Activated CD8-positive, alpha-beta memory T cell treated with anti-CD3 and anti-CD28 coated beads for 4 hours (primary cell): ENCODE data around the gene AGAP5.
"Not testable (repeated sequence)": the region's sequence is repeated elsewhere in the genome, so short reads cannot be mapped to it uniquely, and the experiment has no call there.

Experiments used
- DNase-seq, 2 donors: peaks; one replicate each; pipeline ENCODE4 v3.0.0-alpha.2; 2020; ENCODE audit warnings: low read depth in 2 of 2

The AGAP5 gene

DNA sequence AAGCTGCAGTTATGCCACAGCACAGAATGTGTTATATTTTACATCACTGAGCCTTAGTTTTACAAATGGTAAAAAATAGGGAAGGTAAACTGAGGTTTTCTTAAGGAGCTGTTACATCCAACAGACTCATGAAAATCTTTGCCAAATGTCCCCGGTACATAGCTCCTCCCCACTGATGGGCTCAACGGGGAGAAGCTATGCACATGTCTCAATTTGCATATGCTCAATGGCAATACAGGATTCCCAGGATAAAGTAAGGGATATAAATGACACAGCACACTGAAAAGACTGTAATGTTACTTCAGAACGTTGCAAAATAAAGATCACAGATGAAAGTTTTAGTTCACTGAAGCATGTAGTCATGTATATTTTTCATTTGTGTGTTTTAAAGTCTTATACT lies 16.6 kb upstream of the AGAP5 start:
- not testable (repeated sequence) for DNase-seq

DNA sequence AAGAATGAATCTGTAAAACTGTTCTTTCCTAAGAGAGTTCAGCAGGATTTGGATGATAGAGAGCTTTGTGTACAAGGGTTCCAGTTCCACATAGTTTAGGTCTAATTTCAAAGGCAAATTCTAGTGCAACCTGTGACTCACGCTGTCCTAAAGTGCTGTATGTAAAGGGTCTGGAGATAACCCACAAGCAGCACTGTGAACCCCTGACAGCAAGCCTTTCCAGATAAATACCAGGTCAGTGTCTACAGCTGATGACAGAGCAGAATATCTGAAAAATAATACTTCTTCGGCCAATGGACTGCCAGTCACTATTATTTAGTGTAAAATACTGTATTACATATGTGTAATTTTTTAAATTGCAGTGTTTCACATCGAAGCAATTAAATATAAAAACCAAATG lies 16.0 kb upstream of the AGAP5 start:
- not testable (repeated sequence) for DNase-seq

DNA sequence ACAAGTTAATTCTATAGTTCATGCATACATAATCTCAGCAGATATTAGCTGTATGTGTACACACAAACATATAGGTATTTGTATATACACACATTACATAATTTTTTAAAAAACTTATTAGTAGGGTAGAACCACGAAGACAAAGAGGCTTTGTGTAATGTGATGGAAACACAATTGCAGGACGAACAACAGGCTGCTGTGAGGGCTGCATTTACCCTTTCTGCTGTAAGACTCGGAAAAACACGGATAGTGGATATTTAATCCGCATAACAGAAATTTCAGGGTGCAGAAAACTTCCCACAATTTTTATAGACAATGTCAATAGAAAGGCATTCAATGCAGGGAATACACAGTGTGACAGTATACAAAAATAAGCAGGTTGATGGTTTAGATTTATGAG lies 13.8 kb upstream of the AGAP5 start:
- not testable (repeated sequence) for DNase-seq

DNA sequence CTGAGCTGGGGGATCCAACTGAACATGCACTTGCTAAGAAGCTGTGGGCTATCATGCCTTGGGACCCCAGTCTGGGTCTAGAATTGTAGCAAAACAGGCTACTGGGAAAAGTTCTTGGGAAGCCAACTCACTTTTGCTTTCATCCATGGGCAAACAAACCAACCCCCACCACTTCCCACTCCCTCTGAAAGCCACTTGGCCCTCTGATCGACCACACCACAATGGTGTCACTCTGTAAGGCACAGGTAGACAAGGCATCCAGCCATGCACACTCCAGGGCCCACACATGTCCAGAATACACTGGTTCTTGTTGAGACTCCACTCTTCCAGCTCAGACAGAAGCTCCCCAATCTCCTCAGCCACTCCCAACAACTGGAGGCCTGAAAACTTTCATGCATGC lies 10.2 kb upstream of the AGAP5 start:
- not testable (repeated sequence) for DNase-seq

DNA sequence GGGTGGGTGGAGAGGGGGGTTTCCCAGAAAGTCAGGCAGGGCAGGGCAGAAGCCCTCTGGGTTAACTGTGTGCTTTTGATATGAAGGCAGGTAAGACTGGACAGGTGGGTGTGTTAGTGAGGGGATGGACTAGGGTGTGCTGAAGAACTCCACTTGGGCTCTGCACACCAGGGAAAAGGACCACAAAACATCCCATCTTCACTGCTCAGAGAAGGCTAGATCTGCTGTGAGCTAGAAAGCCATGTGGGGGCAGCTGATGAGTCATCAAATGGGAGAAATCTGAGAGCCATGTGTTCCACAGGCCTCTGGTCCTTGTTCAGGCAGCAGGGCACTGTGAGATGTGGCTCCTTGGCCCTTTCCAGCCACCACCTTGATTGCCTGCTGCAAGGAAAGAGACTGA lies 9.7 kb upstream of the AGAP5 start:
- not testable (repeated sequence) for DNase-seq

DNA sequence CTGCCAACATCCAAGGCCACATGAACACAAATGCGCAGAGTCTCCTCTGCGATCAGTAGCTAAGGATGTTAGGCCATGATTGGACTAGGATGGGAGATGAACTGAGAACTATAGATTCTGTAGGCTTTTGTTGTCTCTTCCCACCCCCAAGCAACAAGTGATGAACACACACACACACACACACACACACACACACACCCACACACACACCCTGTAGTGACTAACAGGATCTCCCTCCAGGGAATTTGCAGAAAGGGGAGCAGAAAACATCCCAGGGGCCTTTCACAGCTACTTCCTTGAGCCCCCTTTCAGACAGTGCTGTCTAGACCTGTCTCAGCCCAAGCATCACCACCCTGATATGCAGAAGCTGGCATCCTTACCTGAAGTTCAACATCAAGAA lies 8.6 kb upstream of the AGAP5 start:
- DNase-seq = not testable (repeated sequence)

DNA sequence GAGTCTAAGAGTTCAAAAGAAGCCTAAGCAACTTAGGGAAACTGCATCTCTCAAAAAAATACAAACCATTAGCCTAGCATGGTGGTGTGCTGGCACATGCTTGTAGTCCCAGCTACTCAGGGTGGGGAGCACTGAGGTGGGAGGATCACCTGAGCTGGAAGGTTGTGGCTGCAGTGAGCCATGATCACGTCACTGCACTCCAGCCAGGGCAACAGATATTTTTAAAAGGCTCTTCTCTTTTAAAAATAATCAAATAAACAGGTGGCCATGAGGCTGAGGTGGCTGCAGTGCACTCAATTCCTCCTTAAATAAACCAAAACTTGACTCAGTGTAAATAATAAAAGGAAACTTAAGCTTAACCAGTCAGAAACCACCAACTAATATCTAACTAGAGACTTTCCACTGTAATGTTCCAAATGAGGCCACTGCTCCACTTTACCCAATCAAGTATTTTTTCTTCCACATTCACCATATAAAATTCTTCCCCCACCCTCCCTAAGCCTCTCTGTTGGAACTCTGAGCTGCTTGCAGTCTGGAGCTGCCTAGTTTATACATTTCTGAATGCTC lies 7.7 kb upstream of the AGAP5 start:
- DNase-seq = not testable (repeated sequence)

DNA sequence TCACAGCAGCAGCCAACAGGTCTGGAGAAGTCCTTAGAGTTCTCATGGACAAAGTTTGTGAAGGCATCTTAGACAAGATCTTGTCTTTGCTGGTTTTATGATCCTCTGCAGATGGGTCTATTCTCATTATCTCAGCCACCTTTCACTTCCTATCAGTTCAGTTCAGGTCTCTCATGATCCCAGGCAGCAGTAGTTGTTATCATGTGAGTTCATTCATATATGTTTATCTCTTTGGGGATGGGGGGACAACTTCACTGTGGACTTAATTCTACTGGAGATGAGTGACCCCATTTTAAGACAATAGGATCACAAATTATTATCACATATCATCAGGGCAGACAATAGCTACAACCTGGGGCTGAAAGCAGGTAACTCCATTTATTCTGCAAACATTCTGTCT lies 6.0 kb upstream of the AGAP5 start:
- not testable (repeated sequence) for DNase-seq

DNA sequence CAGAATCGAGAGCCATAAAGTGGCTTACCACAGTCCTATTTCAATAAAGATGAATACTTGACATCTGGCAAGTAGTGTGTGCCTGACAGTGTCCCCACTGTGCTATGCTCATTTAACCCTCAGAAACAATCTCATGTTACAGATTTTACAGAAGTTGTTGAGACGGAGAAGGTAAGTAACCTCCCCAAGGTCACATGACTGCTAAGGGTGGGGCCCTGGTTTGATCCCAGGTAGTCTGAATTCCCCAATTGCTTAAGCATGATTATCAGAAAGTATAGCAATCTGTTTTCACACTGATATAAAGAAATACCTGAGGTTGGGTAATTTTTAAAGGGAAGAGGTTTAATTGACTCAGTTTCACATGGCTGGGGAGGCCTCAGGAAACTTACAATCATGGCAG lies 910 bp upstream of the AGAP5 start:
- DNase-seq = not testable (repeated sequence)

DNA sequence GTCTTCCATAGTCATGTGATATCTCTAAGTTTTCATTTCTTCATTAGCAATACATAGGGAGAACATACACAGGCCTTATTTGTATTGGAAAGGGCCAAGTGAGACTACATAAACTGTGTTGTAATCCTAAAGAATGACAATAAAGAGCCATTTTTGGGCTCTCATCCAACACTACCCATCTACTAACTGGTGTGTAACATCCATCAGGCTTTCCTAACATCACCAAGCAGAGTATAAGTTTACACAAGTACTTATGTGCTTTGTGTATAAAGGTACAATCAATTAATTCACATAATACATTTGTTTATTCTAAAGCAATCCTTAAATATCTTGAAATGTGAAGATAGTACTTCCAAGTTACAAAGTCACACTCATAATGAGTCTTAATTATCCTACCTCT lies 2.6 kb downstream of the AGAP5 start:
- not testable (repeated sequence) for DNase-seq

DNA sequence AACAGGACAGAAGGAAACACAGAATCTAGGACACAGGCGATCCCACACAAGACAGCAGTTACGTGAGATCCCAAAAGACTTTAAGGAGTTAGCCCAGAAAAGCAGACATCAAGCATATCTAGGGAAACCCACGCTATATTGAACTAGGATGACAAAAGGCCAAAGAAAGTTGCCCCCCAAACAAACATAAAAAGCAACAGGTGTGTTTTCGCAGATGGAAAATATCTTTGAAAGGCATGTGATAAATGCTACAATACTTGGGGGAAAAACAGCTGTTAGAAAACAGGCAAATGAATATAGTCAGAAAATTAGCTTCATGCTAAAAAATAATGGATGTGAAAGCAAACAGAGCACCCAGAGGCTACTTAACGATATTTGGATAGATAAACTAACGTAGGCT lies 7.2 kb downstream of the AGAP5 start:
- DNase-seq = not testable (repeated sequence)

DNA sequence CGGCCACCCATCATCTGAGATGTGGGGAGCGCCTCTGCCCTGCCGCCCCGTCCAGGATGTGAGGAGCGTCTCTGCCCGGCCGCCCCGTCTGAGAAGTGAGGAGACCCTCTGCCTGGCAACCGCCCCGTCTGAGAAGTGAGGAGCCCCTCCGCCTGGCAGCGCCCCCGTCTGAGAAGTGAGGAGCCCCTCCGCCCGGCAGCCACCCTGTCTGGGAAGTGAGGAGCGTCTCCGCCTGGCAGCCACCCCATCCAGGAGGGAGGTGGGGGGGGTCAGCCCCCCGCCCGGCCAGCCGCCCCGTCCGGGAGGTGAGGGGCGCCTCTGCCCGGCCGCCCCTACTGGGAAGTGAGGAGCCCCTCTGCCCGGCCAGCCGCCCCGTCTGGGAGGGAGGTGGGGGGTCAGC lies 8.3 kb downstream of the AGAP5 start:
- not testable (repeated sequence) for DNase-seq

DNA sequence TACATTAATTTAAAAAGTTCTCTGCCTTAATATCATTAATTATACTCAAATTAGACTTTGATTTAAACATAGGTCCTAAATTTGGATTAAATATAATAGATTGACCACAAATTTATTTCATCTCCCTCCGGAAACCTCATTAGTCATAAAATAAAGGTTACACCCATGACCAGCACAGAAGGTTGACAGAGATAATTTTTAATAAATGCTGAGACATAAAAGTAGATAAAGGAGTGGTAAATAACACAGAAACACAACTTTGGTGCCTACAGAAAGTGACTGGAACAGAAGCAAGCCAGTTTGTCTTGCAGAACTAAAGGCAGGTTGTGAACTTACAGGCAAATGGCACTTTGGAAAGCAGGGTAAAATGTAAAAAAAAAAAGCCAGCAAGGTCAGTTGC lies 10.3 kb downstream of the AGAP5 start:
- DNase-seq = not testable (repeated sequence)

DNA sequence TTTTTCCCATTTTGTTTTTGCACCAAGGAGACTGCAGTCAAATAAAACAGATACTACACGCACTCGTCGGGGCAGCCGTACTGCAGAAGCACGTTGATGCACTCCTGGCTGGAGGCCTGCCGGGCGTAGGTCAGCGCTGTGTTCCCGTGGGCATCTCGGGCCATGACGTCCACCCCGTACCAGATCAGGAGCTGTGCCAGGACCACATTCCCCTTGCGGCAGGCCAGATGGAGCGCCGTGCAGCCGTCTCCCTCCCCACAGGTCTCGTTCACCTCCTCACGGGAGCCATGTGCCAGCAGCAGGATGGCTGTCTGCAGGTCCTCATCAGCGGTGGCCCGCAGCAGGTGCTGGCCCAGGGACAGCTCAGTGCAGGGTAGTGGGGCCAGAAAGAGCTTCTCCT lies 23.4 kb downstream of the AGAP5 start:
- DNase-seq = not testable (repeated sequence)

DNA sequence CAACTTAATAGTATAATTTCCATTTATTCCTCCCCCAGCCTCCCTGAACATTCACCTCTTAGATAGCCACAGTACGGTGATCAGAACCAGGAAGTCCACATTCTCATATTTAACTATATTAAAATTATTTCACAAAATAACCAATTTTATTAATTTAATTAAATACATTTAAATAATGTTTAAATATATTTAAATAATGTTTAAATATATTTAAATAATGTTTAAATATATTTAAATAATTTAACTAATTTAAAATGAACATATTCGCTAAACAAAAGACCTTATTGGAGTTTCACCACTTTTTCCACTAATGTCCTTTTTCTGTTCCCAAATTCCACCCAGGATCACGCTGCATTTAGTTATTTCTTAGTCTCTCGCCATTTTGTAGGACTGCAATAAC lies 29.5 kb downstream of the AGAP5 start:
- not testable (repeated sequence) for DNase-seq

DNA sequence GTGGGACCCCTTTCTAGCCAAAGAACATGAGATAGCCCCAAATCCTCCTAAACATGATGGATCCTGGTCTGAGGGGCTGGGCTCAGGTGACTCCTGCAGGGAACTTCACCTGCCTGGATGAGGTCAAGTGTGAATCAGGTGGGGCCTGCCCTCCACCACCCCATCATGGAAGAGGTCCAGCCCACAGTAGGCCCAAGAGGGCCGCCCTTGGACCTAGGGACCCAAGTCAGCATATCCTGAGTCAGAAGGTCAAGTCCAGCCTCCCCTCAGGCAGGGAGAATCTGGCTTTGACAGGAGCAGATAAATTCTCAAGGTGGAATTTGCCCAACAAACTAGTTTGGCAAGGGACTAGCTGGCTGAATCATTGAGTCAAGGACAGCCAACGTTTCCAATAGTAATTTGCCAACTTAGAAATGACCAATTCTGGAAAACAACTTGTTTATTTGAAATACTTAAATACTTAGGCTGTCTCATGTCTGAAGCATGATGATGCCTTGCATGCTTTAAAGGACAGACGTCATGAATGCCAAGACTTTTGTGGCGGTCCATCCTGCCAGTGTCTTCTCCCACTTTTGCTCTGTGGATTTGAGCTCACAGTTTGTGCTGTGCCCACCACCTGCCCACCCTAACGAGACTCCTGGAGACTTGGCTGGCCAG lies 31.6 kb downstream of the AGAP5 start:
- DNase-seq = not testable (repeated sequence)

DNA sequence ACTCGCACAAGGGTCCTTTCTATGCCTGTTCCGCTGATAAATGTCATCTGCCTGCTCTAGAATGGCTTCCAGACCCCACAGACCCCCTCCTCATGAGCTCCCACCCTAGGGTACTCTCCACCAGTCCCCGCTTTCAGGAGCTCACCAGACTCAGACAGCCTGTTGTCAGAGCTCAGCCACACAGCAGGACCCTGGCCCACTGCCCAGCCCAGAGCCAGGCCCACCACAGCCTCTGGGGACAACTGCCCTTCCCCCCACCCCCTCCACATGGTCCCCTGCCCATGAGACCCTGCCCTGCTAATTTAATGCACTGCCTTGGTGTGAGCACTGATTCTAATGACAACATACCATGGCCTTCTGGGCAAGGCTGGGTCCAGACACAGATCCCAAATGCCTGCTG lies 32.3 kb downstream of the AGAP5 start:
- DNase-seq = not testable (repeated sequence)

DNA sequence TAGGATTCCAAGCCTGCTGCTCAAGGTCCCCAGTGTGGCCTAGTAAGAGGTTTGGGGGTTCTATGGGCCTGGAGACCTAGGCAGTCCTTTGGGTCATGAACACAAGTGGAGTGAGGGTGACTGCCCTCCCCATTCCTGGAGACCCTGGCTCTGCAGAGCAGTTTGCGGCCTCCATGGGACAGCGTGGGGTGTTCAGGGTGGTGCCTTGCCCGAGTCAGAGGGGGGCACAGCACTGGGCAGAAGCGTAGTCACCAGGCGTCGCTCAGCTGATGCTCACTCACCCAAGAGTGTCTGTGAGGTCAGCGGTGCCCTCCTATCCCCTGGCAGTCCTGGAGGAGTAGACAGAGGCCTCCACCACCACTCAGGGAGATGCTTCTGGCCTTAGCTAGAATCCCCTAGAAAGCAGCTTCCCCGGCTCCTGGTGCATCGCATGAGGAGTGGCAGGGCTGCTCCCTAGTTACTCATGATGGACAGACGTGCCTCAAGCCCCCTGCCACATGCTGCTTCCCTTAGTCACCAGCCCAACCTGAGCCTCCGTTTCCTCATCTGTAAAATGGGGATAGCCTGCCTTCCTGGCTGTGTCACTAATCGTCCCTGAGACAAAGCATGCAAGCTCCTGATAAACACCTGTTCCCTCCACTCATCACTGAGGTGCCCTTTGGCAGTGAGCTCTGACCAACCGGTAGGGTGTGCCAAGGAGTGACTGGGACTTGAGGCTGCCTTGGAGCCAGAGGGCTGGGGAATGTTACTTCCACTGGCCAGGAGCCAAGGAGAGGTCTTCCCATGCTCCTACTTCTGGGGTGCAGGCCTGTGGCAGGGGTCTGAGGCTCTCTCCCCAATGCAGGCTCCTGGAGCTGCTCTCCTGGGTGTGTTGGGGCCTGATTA lies 33.5 kb downstream of the AGAP5 start:
- not testable (repeated sequence) for DNase-seq

DNA sequence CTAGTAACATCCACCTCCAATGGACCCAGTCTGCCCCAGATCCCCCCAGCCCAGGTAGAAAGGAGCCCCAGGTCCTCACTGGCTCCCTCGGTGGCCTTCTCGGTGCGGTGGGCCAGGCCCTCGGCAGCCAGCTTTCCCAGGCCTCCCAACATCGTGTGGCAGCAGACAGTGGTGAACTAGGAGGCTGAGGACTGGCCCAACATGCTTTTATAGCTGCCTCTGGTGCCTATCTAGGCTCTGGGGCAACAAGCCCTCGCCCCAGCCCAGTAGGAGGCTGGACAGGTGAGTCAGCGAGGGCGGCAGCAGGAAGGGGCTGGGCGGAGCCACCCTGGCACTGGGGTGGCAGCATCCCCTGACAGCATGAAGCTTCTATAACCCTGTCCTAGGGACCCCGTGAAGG lies 34.3 kb downstream of the AGAP5 start:
- DNase-seq = not testable (repeated sequence)

DNA sequence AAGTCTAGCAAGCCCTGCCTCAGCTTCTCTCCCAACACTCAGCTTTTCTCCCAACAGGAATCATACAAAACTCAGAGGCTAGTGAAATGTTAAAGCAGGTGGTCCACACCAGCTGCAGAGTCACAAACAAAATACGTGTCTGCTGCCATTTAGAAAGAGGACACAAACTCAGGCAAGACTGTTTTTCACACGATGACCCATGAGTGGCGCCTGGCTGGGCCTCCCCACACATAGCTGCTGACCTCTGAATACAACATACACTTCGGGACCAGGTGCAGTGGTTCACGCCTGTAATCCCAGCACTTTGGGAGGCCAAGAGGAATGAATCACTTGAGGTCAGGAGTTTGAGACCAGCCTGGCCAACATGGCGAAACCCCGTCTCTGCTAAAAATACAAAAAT lies 35.2 kb downstream of the AGAP5 start:
- not testable (repeated sequence) for DNase-seq

DNA sequence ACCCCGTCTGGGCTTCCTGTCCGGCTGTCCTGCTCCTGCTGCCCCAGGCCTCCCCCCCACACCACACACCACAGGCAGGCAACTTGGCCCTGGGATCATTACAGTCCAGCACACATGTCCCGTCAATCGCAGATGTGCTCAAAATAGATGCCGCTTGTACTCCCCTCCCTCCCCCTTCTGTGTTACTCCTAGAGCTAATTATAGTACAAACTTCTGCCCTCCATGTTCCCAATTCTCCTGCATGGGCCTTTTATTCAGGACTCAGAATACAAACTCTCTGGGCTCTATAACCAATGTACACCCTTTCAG lies 42.0 kb downstream of the AGAP5 start, which contains the start of gene SYNPO2L:
Gene SYNPO2L (minus strand): TSS at position 40 of the 309 bp plus-strand sequence. CDS start 107 bp downstream, outside the sequence.
- no peak for DNase-seq

DNA sequence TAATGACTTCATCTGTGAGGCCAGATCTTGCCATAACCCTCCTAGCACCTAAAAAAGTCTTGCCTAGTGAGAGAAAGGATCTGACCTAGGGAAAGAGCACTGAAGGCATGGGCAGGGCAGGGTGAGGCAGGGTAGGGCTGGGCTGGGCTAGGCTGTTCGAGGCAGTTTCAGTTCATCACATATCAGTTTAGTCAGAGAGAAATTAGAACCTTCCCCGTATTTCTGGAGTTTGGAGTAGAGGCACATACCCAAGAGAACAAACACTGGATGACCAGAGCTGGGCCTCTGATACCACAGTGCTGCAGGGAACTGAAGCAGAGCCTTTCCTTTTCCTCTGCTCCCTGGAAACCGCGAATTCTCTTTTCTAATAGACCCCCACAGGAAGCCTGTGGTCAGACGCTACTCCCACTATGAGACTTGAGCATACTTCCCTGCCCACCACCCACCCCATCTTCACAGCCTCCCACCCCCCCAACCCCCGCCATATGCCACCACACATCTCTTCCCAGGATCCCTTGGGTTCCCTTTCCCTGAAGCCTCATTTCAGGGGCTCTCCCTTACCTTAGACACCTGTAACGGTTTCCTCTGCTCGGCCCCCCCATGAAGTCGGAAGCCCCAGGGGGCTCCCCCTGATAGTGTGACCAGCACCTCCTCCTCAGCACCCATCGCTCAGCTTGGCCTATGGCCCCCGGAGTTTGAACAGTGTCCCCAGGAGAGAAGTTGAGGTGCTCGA lies 42.5 kb downstream of the AGAP5 start:
- DNase-seq = no peak
